MM.1S (cell line): ENCODE data around the gene NMRK2.
"Not testable (repeated sequence)": the region's sequence is repeated elsewhere in the genome, so short reads cannot be mapped to it uniquely, and the experiment has no call there.

ENCODE experiments used
- DNase-seq: peaks from one replicate; pipeline ENCODE4 v3.0.0-alpha.2; 2015
- H2AFZ ChIP-seq: fragments of 300-600 bp; sonication (generic); 2 replicates; pipeline ENCODE4 v1.6.0; 2016; ENCODE audit warnings: antibody characterized with exemption, low read length
- H3F3A ChIP-seq: fragments of 300-600 bp; sonication (generic); 2 replicates; pipeline ENCODE4 v1.6.1; 2016; ENCODE audit warnings: mild to moderate bottlenecking, antibody characterized with exemption, low read length, moderate library complexity, mixed read lengths; ENCODE audit not compliant: insufficient read depth
- H3K27ac ChIP-seq: fragments of 300-600 bp; sonication (generic); 2 replicates; pipeline ENCODE4 v1.5.1; 2016; ENCODE audit warnings: mild to moderate bottlenecking, low read length
- H3K27me3 ChIP-seq: fragments of 300-600 bp; sonication (generic); replicated peaks from 2 replicates; pipeline ENCODE4 v1.6.0; 2016; ENCODE audit warnings: low read length; ENCODE audit not compliant: insufficient read depth
- H3K36me3 ChIP-seq: fragments of 300-600 bp; sonication (generic); replicated peaks from 2 replicates; pipeline ENCODE4 v1.6.1; 2016; ENCODE audit warnings: mild to moderate bottlenecking, low read length, mixed read lengths; ENCODE audit not compliant: insufficient read depth
- H3K4me1 ChIP-seq: fragments of 300-600 bp; sonication (generic); 2 replicates; pipeline ENCODE4 v1.6.1; 2016; ENCODE audit warnings: low read length, mixed read lengths
- H3K4me2 ChIP-seq: fragments of 300-600 bp; sonication (generic); 2 replicates; pipeline ENCODE4 v1.6.0; 2016; ENCODE audit warnings: low read depth, low read length
- H3K4me3 ChIP-seq: fragments of 300-600 bp; sonication (generic); 2 replicates; pipeline ENCODE4 v1.5.1; 2016; ENCODE audit warnings: low read length, mixed read lengths
- H3K79me2 ChIP-seq: fragments of 300-600 bp; sonication (generic); 2 replicates; pipeline ENCODE4 v1.6.1; 2016; ENCODE audit warnings: mixed run types, low read length, mixed read lengths
- H3K9ac ChIP-seq: fragments of 300-600 bp; sonication (generic); 2 replicates; pipeline ENCODE4 v1.6.1; 2016; ENCODE audit warnings: low read length, mixed read lengths
- H3K9me2 ChIP-seq: fragments of 300-600 bp; sonication (generic); replicated peaks from 2 replicates; pipeline ENCODE4 v1.6.1; 2016; ENCODE audit warnings: mild to moderate bottlenecking, low read length, mixed read lengths; ENCODE audit not compliant: insufficient read depth
- H3K9me3 ChIP-seq: fragments of 300-600 bp; sonication (generic); replicated peaks from 2 replicates; pipeline ENCODE4 v1.6.1; 2016; ENCODE audit warnings: mild to moderate bottlenecking, low read length, mixed read lengths; ENCODE audit not compliant: insufficient read depth
- H4K20me1 ChIP-seq: fragments of 300-600 bp; sonication (generic); 2 replicates; pipeline ENCODE4 v1.6.1; 2016; ENCODE audit warnings: mild to moderate bottlenecking, low read length, moderate library complexity, mixed read lengths; ENCODE audit not compliant: insufficient read depth
- CTCF ChIP-seq: fragments of 300-600 bp; sonication (generic); IDR thresholded peaks from 2 replicates; pipeline ENCODE4 v1.5.1; 2016; ENCODE audit warnings: antibody characterized with exemption, low read length, mixed read lengths
- EZH2 ChIP-seq: fragments of 300-600 bp; sonication (generic); optimal IDR thresholded peaks from 2 replicates; pipeline ENCODE3; 2017; ENCODE audit warnings: low read depth, mild to moderate bottlenecking, antibody characterized with exemption, low read length, mixed read lengths
- EZH2phosphoT487 ChIP-seq: fragments of 300-600 bp; sonication (generic); IDR thresholded peaks from 2 replicates; pipeline ENCODE4 v1.6.1; 2018; ENCODE audit warnings: antibody characterized with exemption, low read length

The NMRK2 gene

GRCh38 chr19:3944018-3944721 lies 11.3 kb downstream of the NMRK2 start:
- H2AFZ ChIP-seq = no peak overlapping the region
- H3K27ac ChIP-seq = no peak overlapping the region
- no peaks in the 10 kb centered on the region for H3K79me2 ChIP-seq
- no peaks in the 10 kb centered on the region for H3K4me1 ChIP-seq
- TF ChIP-seq EZH2 (no peak), EZH2phosphoT487 (no peak), CTCF (no peak)
- no peak for DNase-seq
- no peak overlapping the region for H3K9ac ChIP-seq
- no peaks in the 10 kb centered on the region for H3F3A ChIP-seq
- no peaks in the 10 kb centered on the region for H3K9me2 ChIP-seq
- no peaks in the 10 kb centered on the region for H3K9me3 ChIP-seq
- H3K36me3 ChIP-seq = no peaks in the 10 kb centered on the region
- peaks cover 2% of the 10 kb centered on the region; the same call in 1 of the 2 replicates for H4K20me1 ChIP-seq
- H3K27me3 ChIP-seq = peaks cover 95% of the 10 kb centered on the region
- H3K4me2 ChIP-seq = no peak overlapping the region
- H3K4me3 ChIP-seq = no peak overlapping the region

GRCh38 chr19:3945838-3946237 lies 13.0 kb downstream of the NMRK2 start:
- H3K27me3 ChIP-seq = peaks cover 95% of the 10 kb centered on the region
- no peak for DNase-seq
- TF ChIP-seq CTCF (no peak), EZH2phosphoT487 (no peak), EZH2 (no peak)
- no peak overlapping the region for H3K27ac ChIP-seq
- H2AFZ ChIP-seq = no peak overlapping the region
- no peak overlapping the region for H3K4me2 ChIP-seq
- H3K4me3 ChIP-seq = no peak overlapping the region
- H3K9me3 ChIP-seq = no peaks in the 10 kb centered on the region
- no peaks in the 10 kb centered on the region for H3K9me2 ChIP-seq
- no peaks in the 10 kb centered on the region for H3K4me1 ChIP-seq
- no peaks in the 10 kb centered on the region for H3K79me2 ChIP-seq
- no peak overlapping the region for H3K9ac ChIP-seq
- peaks cover 3% of the 10 kb centered on the region; the same call in 1 of the 2 replicates for H4K20me1 ChIP-seq
- H3F3A ChIP-seq = no peaks in the 10 kb centered on the region
- H3K36me3 ChIP-seq = no peaks in the 10 kb centered on the region

- H2AFZ ChIP-seq, DNase-seq, H3K4me2 ChIP-seq, H3K4me1 ChIP-seq, H3K9me2 ChIP-seq, H3K9me3 ChIP-seq, H4K20me1 ChIP-seq, H3K27ac ChIP-seq, H3K9ac ChIP-seq, H3K4me3 ChIP-seq, H3K79me2 ChIP-seq, H3F3A ChIP-seq, H3K36me3 ChIP-seq: not testable (repeated sequence)
- peaks cover 95% of the 10 kb centered on the region for H3K27me3 ChIP-seq
These were observed 14.6 kb downstream of the NMRK2 start for GRCh38 chr19:3947316-3947933.

- Histone ChIP-seq H3K27me3 (peaks cover 76% of the 10 kb centered on the region), H3K4me2 (no peak overlapping the region), H3K79me2 (no peaks in the 10 kb centered on the region), H3K27ac (no peak overlapping the region), H4K20me1 (peaks cover 3% of the 10 kb centered on the region; the same call in 1 of the 2 replicates), H3K9ac (no peak overlapping the region), H3K4me1 (no peaks in the 10 kb centered on the region), H3K4me3 (no peak overlapping the region), H2AFZ (no peak overlapping the region), H3F3A (no peaks in the 10 kb centered on the region), H3K36me3 (no peaks in the 10 kb centered on the region), H3K9me3 (no peaks in the 10 kb centered on the region), H3K9me2 (no peaks in the 10 kb centered on the region)
- no peak for DNase-seq
- TF ChIP-seq CTCF = no peak
- no peak for TF ChIP-seq EZH2phosphoT487
These were observed 16.4 kb downstream of the NMRK2 start for GRCh38 chr19:3949294-3949693.
